K562 (cell line): ENCODE measurements around the gene GOPC. TPM values are rescaled to one million over a fixed set of nuclear protein-coding genes. Genes with fewer than 3 reads are reported as not detected.
A peak's percentile ranks its signal among the peaks of the same experiment; 100 is the strongest.

Source experiments
- ATAC-seq: fragments of 200-7000 bp; cut with Tn5 transposase; 3 replicates; pipeline ENCODE4 v1.9.1; 2020; ENCODE audit warnings: moderate library complexity
- BruUV-seq: library from RNA; stranded (reverse); fragments of 400-500 nt; replicated peaks from 2 replicates; lab custom pipeline; 2021; lab: Mats Ljungman, UMichigan
- CTCF ChIA-PET: fragments of 300-600 bp; formaldehyde crosslinking; extraction: SDS; loops from one replicate; lab custom pipeline; 2021; ENCODE audit warnings: low intra/inter-chr PET ratio; lab: Yijun Ruan, JAX
- POLR2A ChIA-PET: fragments of 300-600, 350-650 bp; sonication (Branson Sonifier 250); formaldehyde crosslinking; extraction: SDS; loops from one replicate; lab custom pipeline; 2021; ENCODE audit warnings: antibody characterized with exemption, inconsistent platforms; lab: Yijun Ruan, JAX
- DNase-seq, 4 experiments: peaks; one replicate each; pipeline versions ENCODE4 v3.0.0 to v3.0.0-alpha.2; 2011 to 2018; ENCODE audit warnings: low spot score in 3 of 4, mixed read lengths in 3 of 4; ENCODE audit errors: extremely low read depth in 1 of 4
- FAIRE-seq: peaks from 2 replicates; lab custom pipeline; 2011; peaks lifted over from hg19 to GRCh38; lab: Jason Lieb, UNC
- H2AFZ ChIP-seq: 2 replicates; pipeline ENCODE4 v1.6.0; 2011; ENCODE audit warnings: low read depth, low read length, control low read depth, inconsistent platforms
- H3K27ac ChIP-seq: fragments of 200-600 bp; 3 replicates; pipeline ENCODE4 v1.8.0; 2011; ENCODE audit warnings: low read depth, mild to moderate bottlenecking, control low read depth, inconsistent platforms, low read length, moderate library complexity, mixed read lengths; ENCODE audit errors: extremely low read depth
- H3K27me3 ChIP-seq, 2 experiments: fragments of 300-600 bp in 1 of 2; 2 replicates in 1 of 2; 3 replicates in 1 of 2; pipeline versions ENCODE4 v1.6.0 to v1.8.0; 2011; ENCODE audit warnings: inconsistent platforms in 2 of 2, low read length in 2 of 2, mild to moderate bottlenecking in 1 of 2, mixed read lengths in 1 of 2, moderate library complexity in 1 of 2; ENCODE audit not compliant: control insufficient read depth in 2 of 2, insufficient read depth in 2 of 2
- H3K36me3 ChIP-seq: fragments of 300-600 bp; 3 replicates; pipeline ENCODE4 v1.8.0; 2011; ENCODE audit warnings: mild to moderate bottlenecking, low read length, inconsistent platforms; ENCODE audit not compliant: control insufficient read depth, insufficient read depth
- H3K4me1 ChIP-seq, 2 experiments: fragments of 200-600 bp in 1 of 2; replicated peaks in 1 of 2; 2 replicates in 1 of 2; 3 replicates in 1 of 2; pipeline versions ENCODE4 v1.5.1 to v1.8.0; 2011; ENCODE audit warnings: inconsistent platforms in 2 of 2, low read length in 2 of 2, mild to moderate bottlenecking in 1 of 2, mixed read lengths in 1 of 2, moderate library complexity in 1 of 2; ENCODE audit not compliant: control insufficient read depth in 2 of 2, insufficient read depth in 2 of 2
- H3K4me2 ChIP-seq: 2 replicates; pipeline ENCODE4 v1.6.1; 2011; ENCODE audit warnings: low read length, control low read depth, inconsistent platforms, mixed read lengths; ENCODE audit not compliant: insufficient read depth
- H3K4me3 ChIP-seq: fragments of 200-600 bp; sonication (generic), shearing (Covaris generic); 2 replicates; pipeline ENCODE4 v1.5.1; 2016; ENCODE audit warnings: control low read depth, inconsistent platforms
- H3K79me2 ChIP-seq: fragments of 200-600 bp; 3 replicates; pipeline ENCODE4 v1.8.0; 2011; ENCODE audit warnings: low read length, inconsistent platforms; ENCODE audit not compliant: control insufficient read depth, insufficient read depth
- H3K9ac ChIP-seq, 2 experiments: 2 replicates each; pipeline versions ENCODE4 v1.6.0 to v1.6.1; 2011; ENCODE audit warnings: low read depth in 2 of 2, low read length in 2 of 2, control low read depth in 1 of 2, inconsistent platforms in 1 of 2, mild to moderate bottlenecking in 1 of 2, mixed read lengths in 1 of 2; ENCODE audit not compliant: insufficient read depth in 1 of 2
- H3K9me1 ChIP-seq: one replicate; pipeline ENCODE4 v1.6.0; 2011; ENCODE audit warnings: inconsistent platforms, mild to moderate bottlenecking, low read length, moderate library complexity; ENCODE audit not compliant: control insufficient read depth, insufficient read depth
- H3K9me3 ChIP-seq: replicated peaks from 2 replicates; pipeline ENCODE4 v1.5.1; 2011; ENCODE audit warnings: low read depth, low read length, inconsistent platforms; ENCODE audit not compliant: control insufficient read depth, insufficient read depth
- H4K20me1 ChIP-seq: replicated peaks from 2 replicates; pipeline ENCODE4 v1.6.1; 2011; ENCODE audit warnings: low read length, inconsistent platforms, mixed read lengths; ENCODE audit not compliant: control insufficient read depth, insufficient read depth
- CBFA2T3 ChIP-seq: fragments of 450-650 bp; IDR thresholded peaks from 2 replicates; pipeline ENCODE4 v1.6.1; 2017
- EGR1 ChIP-seq: fragments of 450-650 bp; conservative IDR thresholded peaks from 2 replicates; pipeline ENCODE4 v1.6.1; 2017; ENCODE audit warnings: mild to moderate bottlenecking
- STAT5B ChIP-seq: fragments of 250-450 bp; sonication (Bioruptor Pico); IDR thresholded peaks from 2 replicates; pipeline ENCODE4 v1.8.0; 2021; ENCODE audit warnings: mild to moderate bottlenecking, inconsistent platforms
- TCF3 ChIP-seq: sonication (generic); formaldehyde crosslinking; IDR thresholded peaks from 2 replicates; pipeline ENCODE4 v1.4.0; 2020; ENCODE audit warnings: mild to moderate bottlenecking, missing genetic modification reagents
- ZFPM2 ChIP-seq: fragments of 250-450 bp; sonication (Bioruptor Pico); IDR thresholded peaks from 2 replicates; pipeline ENCODE4 v1.5.1; 2022; ENCODE audit warnings: mild to moderate bottlenecking
- WGBS: fragments of 100-300 bp; shearing (Covaris generic); methylation state at CpG from one replicate; pipeline ENCODE4 v1.1.6; 2016; ENCODE audit warnings: low coverage, mixed read lengths; ENCODE audit not compliant: insufficient coverage; ENCODE audit errors: missing lambda C conversion rate; 5-methylcytosine and 5-hydroxymethylcytosine counted together
- in situ Hi-C: fragments of 300-500 bp; cut with MboI; formaldehyde crosslinking; loops from 4 replicates; pipeline ENCODE4 v1.15.0; 2018; ENCODE audit warnings: inconsistent platforms, mixed read lengths
- intact Hi-C: fragments of 100-400 bp; cut with micrococcal nuclease; formaldehyde crosslinking; loops from 2 replicates; pipeline ENCODE4 v1.14.2; 2022
- polyA plus RNA-seq, 8 experiments: library from polyadenylated mRNA; depleted of rRNA in 4 of 8; stranded (reverse) in 5 of 8; unstranded in 3 of 8; fragments of >200 nt; fragmentation: Nextera tagmentation in 2 of 8; fragmentation: Illumina TruSeq in 1 of 8; extraction: Ambion mirVana in 2 of 8; extraction: Trizol in 1 of 8; gene quantifications; 2 replicates each; pipeline versions ENCODE4 v1.2.1 to v1.2.3, GENCODE V29; 2011 to 2014; ENCODE audit warnings: inconsistent platforms in 1 of 8, missing spikeins in 1 of 8
- total RNA-seq, 7 experiments: library from RNA; depleted of rRNA in 6 of 7; stranded (reverse); fragments of >200 nt in 6 of 7; fragmentation: Illumina TruSeq in 2 of 7; extraction: Trizol in 2 of 7; gene quantifications; 2 replicates each; pipeline versions ENCODE4 v1.2.1 to v1.2.3, GENCODE V29; 2011 to 2021; ENCODE audit warnings: low replicate concordance in 1 of 7

Gene GOPC
- total and polyA plus RNA-seq, 9 of the 15 experiments (the other 6 are each of a cell fraction or from before 2014, with no cell fraction given) = 10.0 to 32.2 (median 25.6) TPM

DNA sequence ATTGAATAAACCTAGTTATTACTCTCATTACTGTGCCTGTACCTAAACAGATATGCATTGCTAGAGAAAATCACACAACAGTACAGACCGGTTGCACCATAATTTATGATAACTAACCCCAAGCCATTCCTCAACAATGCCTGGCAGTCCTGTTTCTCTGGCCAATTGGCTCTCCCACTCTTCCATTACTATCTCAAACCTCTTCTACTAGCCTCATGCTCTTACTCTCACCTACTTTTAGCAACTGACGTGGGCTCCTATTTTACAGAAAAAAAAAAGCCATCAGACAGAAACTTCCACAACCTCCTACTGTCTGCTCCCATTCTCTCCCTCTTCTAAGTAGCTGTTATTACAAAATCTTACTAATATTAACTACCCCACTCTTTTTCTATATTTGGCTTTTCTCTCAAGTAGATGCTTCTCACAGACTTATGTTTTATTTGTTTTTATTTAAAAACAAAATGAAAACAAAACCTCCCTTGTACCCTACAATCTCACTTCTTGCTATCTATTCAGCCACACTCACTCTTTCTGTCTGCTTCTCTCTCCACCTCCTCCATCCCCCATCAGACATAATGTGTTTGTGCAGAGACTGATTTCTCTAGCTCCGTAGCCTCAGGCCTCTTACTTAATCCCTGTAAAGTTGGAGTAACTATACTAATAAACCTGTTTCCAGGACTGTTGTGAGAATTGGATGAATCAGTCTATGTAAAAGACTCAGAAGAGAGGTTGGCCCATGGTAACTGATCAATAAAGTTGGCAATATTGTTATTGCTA is 9.1 kb downstream of the GOPC start:
- Histone ChIP-seq H4K20me1 (no peaks in the 10 kb centered on the region; the same call in none of the 2 replicates), H2AFZ (no peak overlapping the region), H3K36me3 (peaks cover 40% of the 10 kb centered on the region), H3K9me3 (peaks cover 10% of the 10 kb centered on the region), H3K4me2 (no peak overlapping the region), H3K9ac (no peak overlapping the region), H3K79me2 (peaks cover 67% of the 10 kb centered on the region), H3K27me3 (no peaks in the 10 kb centered on the region), H3K4me1 (peaks cover 0 to 21% of the 10 kb centered on the region in 2 experiments; a peak in 3 of 5 replicates), H3K9me1 (no peaks in the 10 kb centered on the region), H3K4me3 (no peak overlapping the region), H3K27ac (no peak overlapping the region)
- TF ChIP-seq ZFPM2 (CRISPR knock-in tag) (no peak), TCF3 (CRISPR knock-in tag) (0 out of 2 replicates have a peak, but pooled peaks have one; percentile 8), CBFA2T3 (peak; percentile 40; the same call in 1 of the 2 replicates)
- intact Hi-C loops (no loop called here), in situ Hi-C loops (no loop called here)
- ATAC-seq = peak; percentile 35; the same call in 2 of the 3 replicates
- DNase-seq = peak in 1 of 4 experiments; percentile 28
- FAIRE-seq = peak; percentile 67
- BruUV-seq = no TSS peak
- WGBS = 29% methylated on average over 3 of the region's 3 CpGs
- ChIA-PET CTCF (no interaction called here), POLR2A (no interaction called here)

DNA sequence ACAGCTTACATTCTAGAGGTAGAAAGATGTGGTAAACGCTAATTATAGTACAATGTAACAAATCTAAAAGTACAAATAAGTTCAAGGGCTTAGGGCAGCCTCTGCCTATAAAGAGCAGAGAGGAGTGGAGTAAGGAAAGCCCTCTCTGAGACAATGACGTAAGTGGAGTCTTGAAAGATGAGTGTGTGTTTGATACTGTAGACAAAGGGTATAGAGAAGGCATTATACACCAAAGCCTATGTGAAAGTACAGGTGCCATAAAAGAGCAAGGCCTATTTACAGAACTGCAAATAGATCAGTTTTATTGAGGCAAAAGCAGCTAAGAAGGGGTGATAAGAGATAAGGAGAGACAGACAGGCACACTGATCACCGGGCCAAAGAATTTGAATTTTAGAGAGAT is 10.9 kb downstream of the GOPC start:
- no peak for ATAC-seq
- Histone ChIP-seq H3K27ac (no peak overlapping the region), H3K9ac (no peak overlapping the region; a peak in 1 of 4 replicates), H3K4me2 (no peak overlapping the region), H3K4me1 (peaks cover 0 to 21% of the 10 kb centered on the region in 2 experiments; a peak in 3 of 5 replicates), H3K27me3 (no peaks in the 10 kb centered on the region), H3K4me3 (no peak overlapping the region), H4K20me1 (no peaks in the 10 kb centered on the region; the same call in none of the 2 replicates), H3K9me3 (no peaks in the 10 kb centered on the region; the same call in 1 of the 2 replicates), H3K9me1 (no peaks in the 10 kb centered on the region), H2AFZ (no peak overlapping the region), H3K79me2 (peaks cover 67% of the 10 kb centered on the region), H3K36me3 (peaks cover 35% of the 10 kb centered on the region)
- intact Hi-C loops = no loop called here
- WGBS = 63% methylated on average over 3 of the region's 3 CpGs
- ChIA-PET CTCF (no interaction called here), POLR2A (no interaction called here)
- no TSS peak for BruUV-seq
- in situ Hi-C loops = no loop called here
- TF ChIP-seq EGR1 (no peak), STAT5B (CRISPR knock-in tag) (no peak)
- no peak for FAIRE-seq
- DNase-seq = no peak
